ENCODE measurements around the gene LIMS1.
"Not testable (repeated sequence)": the region's sequence is repeated elsewhere in the genome, so short reads cannot be mapped to it uniquely, and the experiment has no call there.

Gene LIMS1, protein sequence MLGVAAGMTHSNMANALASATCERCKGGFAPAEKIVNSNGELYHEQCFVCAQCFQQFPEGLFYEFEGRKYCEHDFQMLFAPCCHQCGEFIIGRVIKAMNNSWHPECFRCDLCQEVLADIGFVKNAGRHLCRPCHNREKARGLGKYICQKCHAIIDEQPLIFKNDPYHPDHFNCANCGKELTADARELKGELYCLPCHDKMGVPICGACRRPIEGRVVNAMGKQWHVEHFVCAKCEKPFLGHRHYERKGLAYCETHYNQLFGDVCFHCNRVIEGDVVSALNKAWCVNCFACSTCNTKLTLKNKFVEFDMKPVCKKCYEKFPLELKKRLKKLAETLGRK

GRCh38 chr2:108533832-108534583 lies at the start of gene LIMS1:
Gene LIMS1, plus strand, starts transcription at chr2:108534470. Its CDS starts 93 bp downstream, at chr2:108534563.
- peak; percentile 73 for DNase-seq

DNA sequence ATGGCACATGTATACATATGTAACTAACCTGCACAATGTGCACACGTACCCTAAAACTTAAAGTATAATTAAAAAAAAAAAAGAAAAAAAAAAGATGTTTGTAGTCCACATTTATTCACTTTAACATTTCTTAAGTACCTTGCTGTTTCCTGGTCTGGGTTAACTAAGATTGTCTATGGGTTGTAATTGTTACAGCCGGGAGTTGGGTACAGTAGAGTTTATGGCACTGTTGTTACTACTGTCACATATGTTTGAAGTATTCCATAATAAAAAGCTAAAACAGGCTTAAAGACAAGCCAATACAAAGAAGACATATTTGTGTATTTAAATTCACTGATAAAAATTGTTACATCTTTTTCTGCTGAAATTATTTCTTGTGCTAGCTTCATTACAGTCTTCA lies 49.0 kb upstream of the LIMS1 start:
- no peak for DNase-seq

DNA sequence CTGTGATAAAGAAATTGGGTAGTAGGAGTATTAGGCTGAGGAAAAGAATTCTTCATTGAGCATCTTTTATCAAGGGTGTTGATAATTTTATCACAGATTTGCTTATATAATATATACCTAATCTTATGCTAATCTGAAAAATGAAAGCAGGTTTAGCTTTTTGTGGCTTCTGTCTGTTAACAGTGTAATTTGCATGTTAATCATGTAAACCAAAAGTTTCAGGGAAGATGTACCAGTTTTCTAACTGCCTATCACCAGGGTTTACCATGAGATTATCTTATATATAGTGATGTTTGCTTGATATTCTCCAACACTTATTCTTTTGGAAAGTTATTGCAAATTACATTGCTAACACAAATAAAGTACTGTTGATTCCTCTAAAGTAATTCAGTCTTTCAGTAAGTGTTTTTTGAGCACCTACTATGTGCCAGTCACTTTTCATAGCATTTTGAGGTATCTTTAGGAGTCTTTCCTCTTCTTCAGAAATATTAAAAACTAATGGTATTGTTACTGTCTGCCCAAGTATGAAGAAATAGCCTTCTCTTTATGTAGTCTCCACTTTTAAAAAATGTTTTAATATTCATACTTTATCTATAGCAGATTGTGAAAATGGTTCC lies 43.7 kb upstream of the LIMS1 start:
- no peak for DNase-seq

DNA sequence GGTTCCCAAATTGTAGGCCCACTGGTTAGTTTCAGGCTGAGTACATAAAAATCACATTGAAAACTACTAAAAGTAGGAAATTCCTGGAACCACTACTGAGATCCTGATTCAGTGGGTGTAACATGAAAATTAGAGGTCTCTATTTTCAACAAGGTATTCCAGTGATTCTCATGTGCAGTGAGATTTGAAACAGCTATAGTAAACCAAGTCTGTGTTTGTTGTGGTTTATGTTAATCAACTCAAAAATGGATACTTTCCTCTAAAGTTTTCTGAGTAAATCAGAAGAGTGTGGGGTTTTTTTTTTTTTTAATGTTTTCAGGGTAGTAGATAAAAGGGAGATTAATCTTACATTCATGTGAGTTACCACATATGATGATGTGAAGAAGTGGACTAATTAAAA lies 42.4 kb upstream of the LIMS1 start:
- no peak for DNase-seq

GRCh38 chr2:108492364-108492763 lies 41.9 kb upstream of the LIMS1 start:
- no peak for DNase-seq

DNA sequence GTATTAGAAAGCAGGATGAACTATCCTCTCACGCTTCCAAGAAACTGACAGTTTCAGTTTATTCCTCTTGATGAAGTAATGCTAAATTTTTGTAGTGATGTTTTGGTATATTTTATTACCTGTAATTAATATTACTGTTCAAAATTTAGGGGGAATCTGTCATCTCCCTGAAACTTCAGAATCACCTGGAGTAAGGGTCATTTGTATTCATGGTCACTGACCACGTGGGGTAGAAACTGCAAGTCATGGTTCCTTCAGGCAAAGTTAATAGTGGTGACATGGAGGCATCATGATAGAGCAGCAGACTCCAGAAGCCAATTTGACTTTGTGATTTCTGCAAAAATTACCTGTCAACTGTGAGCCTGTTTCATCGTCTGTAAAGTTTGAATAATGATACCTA lies 38.1 kb upstream of the LIMS1 start:
- DNase-seq = not testable (repeated sequence)

GRCh38 chr2:108507620-108508019 lies 26.6 kb upstream of the LIMS1 start:
- not testable (repeated sequence) for DNase-seq

- DNase-seq = not testable (repeated sequence)
Measured at GRCh38 chr2:108512431-108512830, 21.8 kb upstream of the LIMS1 start.

GRCh38 chr2:108514478-108514877 lies 19.8 kb upstream of the LIMS1 start:
- not testable (repeated sequence) for DNase-seq

DNA sequence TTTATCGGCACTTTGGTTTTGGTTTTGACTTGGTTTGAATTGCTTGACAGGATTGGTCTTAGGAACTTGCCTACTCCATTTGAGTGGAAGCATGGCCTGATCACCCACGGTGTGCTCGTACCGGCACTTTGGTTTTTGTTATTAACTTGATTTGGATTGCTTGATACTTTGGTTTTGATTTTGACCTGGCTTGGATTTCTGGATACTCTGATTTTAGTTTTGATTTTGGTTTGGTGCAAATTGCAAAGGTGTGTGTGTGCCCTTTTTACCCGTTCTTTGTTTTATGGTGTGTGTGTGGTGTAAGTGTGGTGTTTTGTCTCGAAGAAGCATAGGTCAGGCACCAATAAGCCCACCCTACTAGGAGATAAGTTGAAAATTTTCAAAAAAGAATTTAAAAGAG lies 9.6 kb upstream of the LIMS1 start:
- not testable (repeated sequence) for DNase-seq

DNA sequence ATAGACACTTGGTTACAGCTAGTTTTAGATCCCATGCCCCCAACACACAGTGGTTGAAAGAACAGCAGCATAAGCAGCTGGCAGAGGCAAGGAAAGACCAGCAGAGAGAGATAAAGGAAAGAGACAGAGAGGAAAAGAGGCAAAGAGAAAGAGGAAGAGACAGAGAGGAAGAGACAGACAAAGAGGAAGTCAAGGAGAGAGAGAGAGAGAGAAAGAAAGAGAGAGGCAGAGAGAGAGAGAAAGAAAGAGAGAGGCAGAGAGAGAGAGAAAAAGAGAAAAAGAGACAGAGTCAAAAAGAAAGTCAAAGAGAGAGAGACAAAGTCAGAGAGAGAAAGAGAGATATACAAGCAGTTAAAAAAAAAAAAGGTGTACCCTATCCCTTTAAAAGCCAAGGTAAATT lies 9.0 kb upstream of the LIMS1 start:
- DNase-seq = not testable (repeated sequence)

DNA sequence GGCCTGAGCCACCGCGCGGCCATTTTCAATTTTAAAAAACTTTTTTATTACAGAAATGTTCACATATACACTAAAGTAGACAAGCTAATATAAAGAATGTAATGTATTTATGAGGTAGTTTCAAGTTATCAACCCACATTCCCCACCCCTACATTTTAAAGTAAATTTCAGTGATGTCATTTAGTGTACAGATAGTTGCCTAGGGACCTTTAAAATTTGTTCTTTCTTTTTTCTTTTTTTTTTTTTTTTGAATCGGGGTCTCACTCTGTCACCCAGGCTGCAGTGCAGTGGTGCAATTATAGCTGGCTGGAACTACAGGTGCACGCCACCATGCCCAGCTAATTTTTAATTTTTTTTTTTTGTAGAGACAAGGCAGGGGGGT lies 2.6 kb upstream of the LIMS1 start:
- no peak for DNase-seq

GRCh38 chr2:108534584-108535356 lies 500 bp downstream of the LIMS1 start:
- peak; percentile 29 for DNase-seq

DNA sequence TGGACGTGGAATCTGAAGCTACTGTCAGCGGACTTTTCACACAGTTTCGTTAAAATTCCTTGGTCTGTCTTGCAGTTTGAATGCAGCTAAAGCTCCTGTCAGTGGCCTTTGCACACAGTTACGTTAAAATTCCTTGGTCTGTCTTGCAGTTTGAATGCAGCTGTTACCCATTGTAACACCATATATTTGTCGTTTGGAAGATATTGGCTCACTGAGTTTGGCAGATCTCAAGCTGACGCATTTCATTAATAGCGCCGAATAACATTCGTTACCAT lies 1.0 kb downstream of the LIMS1 start:
- no peak for DNase-seq

- no peak for DNase-seq
Measured at GRCh38 chr2:108536133-108536780, 2.0 kb downstream of the LIMS1 start.

- no peak for DNase-seq
Measured at GRCh38 chr2:108536911-108537310, 2.6 kb downstream of the LIMS1 start.

DNA sequence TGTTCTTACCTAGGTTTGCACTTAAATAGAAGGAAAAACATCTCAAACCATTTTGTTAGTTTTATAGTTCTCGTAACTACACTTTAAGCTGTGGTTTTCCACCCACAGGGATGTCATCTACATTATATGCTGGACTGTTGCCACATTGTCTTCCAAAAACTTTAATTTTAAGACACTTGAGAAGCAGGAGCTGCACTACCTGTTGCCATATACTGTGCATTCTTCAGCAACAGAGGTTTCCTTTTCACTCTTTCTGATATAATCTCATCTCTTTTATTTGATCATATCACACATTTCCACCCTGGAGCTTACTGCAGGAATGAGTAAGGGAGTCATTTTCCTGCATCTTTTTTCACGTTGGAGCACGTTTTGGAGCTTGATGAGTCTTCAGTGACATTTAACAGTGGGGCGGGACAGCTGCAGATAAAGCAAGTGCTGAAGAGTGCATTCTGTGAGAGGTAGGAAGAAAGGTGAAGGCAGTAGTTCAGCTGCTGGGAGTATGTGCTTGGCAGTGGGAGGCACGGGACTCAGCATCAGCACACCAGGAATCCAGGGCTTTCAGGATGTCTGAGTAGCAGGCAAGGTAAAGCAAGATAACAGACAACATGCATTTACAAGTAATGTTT lies 3.8 kb downstream of the LIMS1 start:
- no peak for DNase-seq

GRCh38 chr2:108541451-108541850 lies 7.2 kb downstream of the LIMS1 start:
- DNase-seq = no peak

GRCh38 chr2:108542071-108542470 lies 7.8 kb downstream of the LIMS1 start:
- DNase-seq = no peak

DNA sequence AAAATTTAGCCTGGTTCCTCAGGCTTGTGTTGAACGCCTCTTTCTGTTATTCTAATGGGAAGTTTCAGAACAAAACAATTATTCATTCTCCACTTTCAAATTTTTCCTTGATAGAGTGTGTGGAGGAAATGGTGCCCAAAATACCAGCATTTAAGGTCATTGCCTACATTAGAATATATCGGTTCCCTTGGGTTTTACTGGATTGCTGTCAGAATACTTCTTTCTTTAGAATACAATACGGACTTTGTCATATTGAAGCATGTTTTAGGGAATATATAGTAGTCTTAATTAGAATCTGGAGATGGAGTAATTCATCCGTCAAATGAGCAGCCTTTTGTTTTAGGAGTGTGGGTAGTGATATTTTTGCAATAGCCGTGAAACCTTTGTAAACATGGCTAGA lies 13.3 kb downstream of the LIMS1 start:
- no peak for DNase-seq

DNA sequence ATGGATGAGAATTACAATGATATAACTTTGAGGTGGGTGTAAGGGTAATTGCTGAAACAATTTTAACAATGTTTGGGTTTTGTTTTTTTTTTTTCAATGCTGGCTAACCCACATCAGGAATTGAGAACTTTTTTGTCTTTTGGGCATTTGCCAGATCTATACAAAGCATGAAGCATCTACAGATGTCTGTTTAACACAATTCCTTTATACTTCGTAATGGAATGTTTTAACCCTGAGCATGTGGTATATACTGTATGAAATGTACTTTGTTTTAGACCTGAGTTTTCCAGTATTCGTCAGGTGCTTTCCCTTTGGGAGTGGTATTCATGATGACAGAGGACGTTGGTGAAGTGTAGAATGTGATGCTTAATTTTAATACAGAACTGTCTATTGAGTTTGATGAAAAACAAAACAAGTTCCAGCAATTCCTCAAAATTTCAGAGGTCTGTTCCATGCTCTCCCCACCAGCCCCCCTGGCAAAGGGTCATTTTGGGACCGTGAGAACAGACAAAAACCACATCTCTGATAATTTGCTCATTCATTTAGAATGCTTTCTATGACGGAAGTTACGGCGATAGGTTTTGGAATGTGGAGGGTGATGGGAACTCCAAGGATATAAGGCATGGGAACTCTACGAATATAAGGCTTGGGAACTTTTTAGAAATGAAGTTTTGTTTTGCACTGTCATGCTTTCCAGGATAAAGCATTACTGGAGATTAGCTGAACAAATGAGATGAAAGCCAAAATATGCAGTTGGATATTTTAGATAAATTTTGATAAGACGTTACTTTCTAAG lies 14.1 kb downstream of the LIMS1 start:
- DNase-seq = no peak

DNA sequence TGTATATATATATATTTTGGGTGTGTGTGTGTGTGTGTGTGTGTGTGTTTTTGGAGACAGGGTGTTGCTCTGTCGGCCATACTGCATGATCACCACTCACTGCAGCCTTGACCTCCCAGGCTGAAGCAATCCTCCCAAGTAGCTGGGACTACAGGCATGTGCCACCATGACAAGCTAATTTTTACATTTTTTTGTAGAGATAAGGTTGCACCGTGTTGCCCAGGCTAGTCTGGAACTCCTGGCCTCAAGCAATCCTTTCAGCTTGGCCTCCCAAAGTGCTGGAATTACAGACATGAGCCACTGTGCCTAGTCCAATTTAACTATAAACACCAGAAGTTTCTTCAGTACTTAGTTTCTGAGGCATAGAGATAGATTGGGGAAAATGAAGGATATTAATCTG lies 18.3 kb downstream of the LIMS1 start:
- no peak for DNase-seq
